ENCODE data around the gene LYPD6.

GRCh38 chr2:149314687-149315086 is 15.7 kb upstream of the LYPD6 start:
- no peak for TF ChIP-seq SP1 (IDR thresholded peaks at IDR 0.05)
- TF ChIP-seq SUZ12 (IDR thresholded peaks at IDR 0.05) = no peak
- TF ChIP-seq ARNT (IDR thresholded peaks at IDR 0.05) = no peak
- TF ChIP-seq FOXA1 (IDR thresholded peaks at IDR 0.05) = no peak
- no peak for TF ChIP-seq PKNOX1 (IDR thresholded peaks at IDR 0.05)
- TF ChIP-seq BHLHE40 (IDR thresholded peaks at IDR 0.05; ENCODE audit: borderline replicate concordance) = no peak
- no peak for TF ChIP-seq ELF4 (IDR thresholded peaks at IDR 0.05)
- TF ChIP-seq CTBP1 (IDR thresholded peaks at IDR 0.05; ENCODE audit: borderline replicate concordance) = no peak
- no peak for TF ChIP-seq HDGF (IDR thresholded peaks at IDR 0.05; ENCODE audit: borderline replicate concordance)
- TF ChIP-seq FOXK2 (IDR thresholded peaks at IDR 0.05) = no peak
- TF ChIP-seq FOXM1 (IDR thresholded peaks at IDR 0.05; ENCODE audit: borderline replicate concordance) = no peak
- no peak for TF ChIP-seq TARDBP (IDR thresholded peaks at IDR 0.05)
- TF ChIP-seq NFRKB (IDR thresholded peaks at IDR 0.05) = no peak
- TF ChIP-seq L3MBTL2 (conservative IDR thresholded peaks at IDR 0.05) = no peak

All from HEK293T (cell line).